Measurements from ENCODE around the gene HLA-C. TPM values are rescaled to one million over a fixed set of nuclear protein-coding genes. Genes with fewer than 3 reads are reported as not detected.
A peak's percentile ranks its signal among the peaks of the same experiment; 100 is the strongest.
"Not testable (repeated sequence)": the region's sequence is repeated elsewhere in the genome, so short reads cannot be mapped to it uniquely, and the experiment has no call there.

HLA-C gene
- total RNA-seq: 100 to 1,000 TPM; 235 to 362 TPM
- long read RNA-seq, transcript HLA-C-201 (8 exons, 1,536 nt): major isoform, 511 of 603 reads
- long read RNA-seq, transcript HLA-C-208 (6 exons, 1,880 nt): minor isoform, 14 of 603 reads
- long read RNA-seq, partial matches to known transcripts: 44 of 603 reads
- long read RNA-seq, other reads (novel, unspliced or antisense): 34 of 603 reads

DNA sequence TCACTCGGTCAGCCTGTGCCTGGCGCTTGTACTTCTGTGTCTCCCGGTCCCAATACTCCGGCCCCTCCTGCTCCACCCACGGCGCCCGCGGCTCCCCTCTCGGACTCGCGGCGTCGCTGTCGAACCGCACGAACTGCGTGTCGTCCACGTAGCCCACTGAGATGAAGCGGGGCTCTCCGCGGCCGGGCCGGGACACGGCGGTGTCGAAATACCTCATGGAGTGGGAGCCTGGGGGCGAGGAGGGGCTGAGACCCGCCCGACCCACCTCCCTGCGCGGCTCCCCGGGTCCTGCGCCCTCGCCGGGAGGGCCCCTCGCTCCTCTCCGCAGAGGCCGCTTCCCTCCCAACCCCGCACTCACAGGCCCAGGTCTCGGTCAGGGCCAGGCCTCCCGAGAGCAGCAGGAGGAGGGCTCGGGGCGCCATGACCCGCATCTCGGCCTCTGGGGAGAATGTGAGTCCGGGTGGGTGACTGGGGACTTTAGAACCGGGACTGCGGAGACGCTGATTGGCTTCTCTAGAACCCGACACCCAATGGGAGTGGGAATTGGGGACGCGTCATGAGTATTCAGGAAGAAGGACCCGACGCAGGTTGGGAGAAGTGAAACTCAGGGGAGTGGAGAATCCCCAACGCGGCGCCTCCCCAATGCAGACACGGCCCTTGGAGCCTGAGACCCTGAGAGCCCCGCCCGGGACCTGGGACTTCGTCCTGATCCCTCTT is at the start of gene HLA-C:
HLA-C (minus strand) TSS at position 452 of the 717 bp plus-strand sequence; CDS start at position 431, 21 bp downstream.
- intact Hi-C loops (cut with DNase I): loop anchor here in 1 of 2 donors (2.0 kb wide), 1 partner anchor 75 kb away; no protein-coding TSS in a partner anchor
- peak; percentile 93 for DNase-seq
- peak; percentile 97 to 98 for ATAC-seq

GRCh38 chr6:31321005-31321707 is 49.3 kb upstream of the HLA-C start:
- ATAC-seq (no peak), DNase-seq (no peak)
- intact Hi-C loops (cut with DNase I): no loop called here

GRCh38 chr6:31317036-31317435 is 45.1 kb upstream of the HLA-C start:
- ATAC-seq (no peak), DNase-seq (no peak)
- intact Hi-C loops (cut with DNase I): no loop called here

- intact Hi-C loops (cut with DNase I): no loop called here
- no peak for DNase-seq
These were observed 37.7 kb upstream of the HLA-C start for GRCh38 chr6:31309641-31310040.

GRCh38 chr6:31308845-31309175 is 36.9 kb upstream of the HLA-C start:
- ATAC-seq (no peak), DNase-seq (no peak)
- intact Hi-C loops (cut with DNase I): no loop called here

More at GRCh38 chr6:31309641-31310040, 37.7 kb upstream of the HLA-C start:
- ATAC-seq: no peak

GRCh38 chr6:31308050-31308844 is 36.4 kb upstream of the HLA-C start:
- intact Hi-C loops (cut with DNase I): no loop called here
- ATAC-seq (peak; percentile 63 to 83), DNase-seq (peak; percentile 32)

DNA sequence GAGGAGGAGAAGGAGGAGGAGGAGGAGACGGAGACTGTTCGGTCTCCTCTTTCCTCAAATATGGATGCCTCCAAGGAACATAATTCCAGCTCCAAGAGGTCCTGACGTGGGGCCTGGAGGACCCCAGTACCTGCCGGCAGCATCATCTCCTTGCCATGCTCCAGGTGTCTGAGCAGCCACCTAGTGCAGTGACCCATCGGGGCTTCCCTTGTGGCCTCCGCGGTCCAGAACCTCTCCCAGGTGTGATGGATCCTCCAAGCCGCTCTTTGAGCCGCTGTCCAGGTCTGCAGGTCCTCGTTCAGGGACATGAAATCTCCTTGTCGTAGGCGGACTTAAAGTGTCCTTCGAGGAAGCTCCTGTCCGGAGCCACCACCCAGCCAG is 35.8 kb upstream of the HLA-C start:
- intact Hi-C loops (cut with DNase I): no loop called here
- DNase-seq (no peak), ATAC-seq (no peak)

DNA sequence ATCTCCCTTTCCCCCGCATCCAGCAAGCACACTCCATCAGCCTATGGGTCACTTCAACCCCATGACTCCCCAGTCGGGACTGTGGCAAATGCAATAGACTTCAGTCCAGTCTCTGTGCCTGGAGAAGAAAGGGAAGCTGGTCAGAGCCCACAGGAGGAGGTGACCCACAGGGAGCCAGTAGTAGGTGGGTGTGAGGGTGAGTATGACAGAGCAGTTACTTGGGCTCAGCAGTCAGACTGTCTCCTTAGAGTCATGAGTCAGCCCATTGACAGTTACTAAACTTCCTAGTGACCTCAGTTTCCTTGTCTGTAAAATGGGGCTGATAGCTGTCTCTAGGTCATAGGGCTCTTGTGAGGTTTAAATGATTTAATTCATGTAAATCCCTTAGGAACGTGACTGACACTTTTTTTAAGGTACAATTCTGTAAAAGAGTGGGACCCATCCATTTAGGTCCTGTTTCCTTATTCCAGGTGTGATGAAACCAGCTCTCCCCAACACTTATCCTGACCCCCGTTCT is 33.9 kb upstream of the HLA-C start:
- DNase-seq: no peak
- ATAC-seq: no peak
- intact Hi-C loops (cut with DNase I): no loop called here

DNA sequence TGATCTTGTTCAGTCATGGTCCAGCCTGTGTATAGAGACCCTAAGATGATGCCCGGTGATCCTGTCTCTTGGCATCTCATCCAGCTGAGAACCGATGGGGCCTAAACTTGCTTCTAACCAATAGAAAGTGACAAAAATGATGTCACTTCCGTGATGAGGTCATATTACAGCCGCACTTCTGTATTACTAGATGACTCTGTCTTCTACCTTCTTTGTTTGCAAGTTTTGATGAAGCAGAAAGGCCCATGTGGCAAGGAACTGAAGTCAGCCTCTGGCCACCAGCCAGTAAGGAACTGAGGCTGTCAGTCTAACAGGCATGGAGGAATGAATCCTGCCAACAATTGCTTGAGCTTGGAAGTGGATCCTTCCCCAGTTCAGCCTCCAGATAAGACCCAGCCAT is 32.8 kb upstream of the HLA-C start:
- peak; percentile 34 for DNase-seq
- intact Hi-C loops (cut with DNase I): no loop called here
- no peak for ATAC-seq

DNA sequence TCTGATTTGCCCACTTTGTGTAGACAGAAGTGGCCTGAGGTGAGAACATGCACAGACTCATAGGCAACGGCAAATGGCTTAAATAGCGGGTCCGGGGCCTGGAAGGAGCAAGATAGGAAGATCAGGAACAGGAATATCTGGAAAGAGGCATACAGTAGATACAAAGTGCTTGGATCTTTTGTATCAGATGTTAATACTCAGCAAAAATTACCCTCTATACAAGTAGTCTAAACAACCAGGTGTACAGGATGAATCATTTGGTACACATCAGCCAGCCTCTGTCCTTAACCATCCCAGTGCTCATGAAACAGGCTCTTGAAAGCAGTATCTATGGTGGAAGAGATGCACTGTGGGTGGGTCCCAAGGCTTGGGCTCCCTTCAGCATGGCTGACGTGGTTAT is 28.9 kb upstream of the HLA-C start:
- DNase-seq: no peak
- no peak for ATAC-seq
- intact Hi-C loops (cut with DNase I): no loop called here

DNA sequence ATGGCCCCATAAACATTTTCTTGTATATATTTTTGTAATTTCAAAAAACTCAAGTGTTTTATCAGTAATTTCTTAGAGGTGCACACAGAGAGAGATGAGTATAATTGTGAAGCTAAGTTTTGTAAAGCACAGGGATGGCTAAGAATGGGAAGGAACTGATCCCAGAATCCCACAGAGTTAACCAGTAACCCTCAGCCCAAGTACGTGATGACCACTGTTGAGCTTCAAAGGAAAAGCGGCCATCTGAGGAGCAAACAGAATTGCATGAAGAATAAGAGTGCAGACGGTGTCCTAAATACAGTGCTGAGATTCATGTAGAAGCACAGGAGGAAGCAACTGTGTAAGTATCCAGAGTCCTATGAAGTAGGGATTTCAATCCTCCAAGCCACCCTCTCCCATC is 28.1 kb upstream of the HLA-C start:
- ATAC-seq: no peak
- no peak for DNase-seq
- intact Hi-C loops (cut with DNase I): no loop called here

DNA sequence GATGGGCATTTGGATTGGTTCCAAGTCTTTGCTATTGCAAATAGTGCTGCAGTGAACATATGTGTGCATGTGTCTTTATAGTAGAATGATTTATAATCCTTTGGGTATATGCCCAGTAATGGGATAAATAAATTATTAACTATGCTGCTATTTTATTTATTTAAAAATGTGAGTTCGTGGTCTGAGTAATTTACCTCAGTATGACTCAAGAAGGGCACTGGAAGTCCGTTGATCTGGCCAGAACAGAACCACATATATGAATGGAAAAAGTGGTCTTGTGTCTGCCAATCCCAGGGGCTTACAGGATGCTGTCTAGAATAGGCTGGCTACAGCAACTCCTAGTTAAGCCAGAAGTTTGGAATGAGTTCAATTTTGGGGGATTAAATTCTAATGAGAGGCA is 27.6 kb upstream of the HLA-C start:
- DNase-seq: no peak
- no peak for ATAC-seq
- intact Hi-C loops (cut with DNase I): no loop called here

GRCh38 chr6:31294056-31294455 is 22.2 kb upstream of the HLA-C start:
- intact Hi-C loops (cut with DNase I): no loop called here
- DNase-seq (no peak), ATAC-seq (no peak)

DNA sequence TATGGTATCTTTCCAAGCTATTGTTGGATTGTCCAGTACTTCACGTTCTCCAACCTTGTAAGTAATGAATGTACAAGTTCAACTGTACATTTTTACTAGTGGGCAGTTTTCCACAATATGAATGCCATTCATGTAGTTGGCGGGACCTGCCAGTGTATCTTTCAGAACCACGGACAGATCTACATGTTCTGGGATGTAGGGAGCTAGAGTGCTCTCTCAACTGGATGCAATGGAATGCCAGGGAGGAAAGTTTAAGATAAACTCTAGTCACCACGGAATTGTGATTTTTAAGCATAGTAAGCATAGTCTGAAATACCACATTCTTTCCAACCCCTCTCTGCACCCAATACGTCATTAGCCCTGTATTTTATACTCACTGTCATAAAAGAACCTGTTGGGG is 21.5 kb upstream of the HLA-C start:
- ATAC-seq: no peak
- DNase-seq: no peak
- intact Hi-C loops (cut with DNase I): no loop called here

GRCh38 chr6:31289788-31290187 is 17.9 kb upstream of the HLA-C start:
- no peak for ATAC-seq
- intact Hi-C loops (cut with DNase I): no loop called here
- DNase-seq: no peak

DNA sequence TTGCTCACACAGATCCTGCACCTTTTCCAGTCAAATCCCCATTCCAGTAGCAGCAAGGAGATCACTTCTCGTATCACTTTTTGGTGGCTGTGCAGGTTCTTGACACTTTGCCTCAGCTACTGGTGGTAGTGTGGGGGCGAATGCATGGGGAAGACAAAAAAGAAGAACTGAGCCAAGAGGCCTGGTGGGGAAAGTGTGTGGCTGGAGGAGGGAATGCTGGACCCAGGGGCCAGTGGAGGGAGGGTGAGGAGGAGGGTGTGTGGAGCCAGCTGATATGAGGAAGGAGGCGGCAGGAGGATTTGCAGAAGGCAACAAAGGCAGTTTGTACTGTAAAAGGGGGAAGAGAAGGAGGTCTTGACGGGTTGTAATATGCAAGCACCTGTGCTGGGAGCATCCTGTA is 15.7 kb upstream of the HLA-C start:
- no peak for DNase-seq
- intact Hi-C loops (cut with DNase I): no loop called here
- no peak for ATAC-seq

DNA sequence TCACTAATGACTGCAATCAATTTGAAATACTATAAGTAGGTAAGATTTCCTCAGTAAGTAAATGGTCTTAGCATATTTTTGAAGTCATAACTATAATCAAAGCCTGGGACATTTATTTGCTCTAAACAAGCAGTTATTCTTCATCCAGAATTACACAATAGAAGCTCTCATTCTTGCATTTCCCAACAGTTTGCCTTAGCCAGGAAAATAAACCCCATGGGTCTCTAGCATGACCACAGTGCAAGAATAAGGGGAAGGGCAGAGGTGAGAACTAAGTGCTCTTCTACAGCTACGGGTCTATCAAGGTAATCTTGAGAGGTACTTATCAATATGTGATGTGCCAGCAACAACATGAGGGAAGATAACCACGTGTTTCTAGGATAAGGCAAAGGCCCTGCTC is 14.1 kb upstream of the HLA-C start:
- DNase-seq (no peak), ATAC-seq (peak in 1 of 2 donors; percentile 73)
- intact Hi-C loops (cut with DNase I): no loop called here

DNA sequence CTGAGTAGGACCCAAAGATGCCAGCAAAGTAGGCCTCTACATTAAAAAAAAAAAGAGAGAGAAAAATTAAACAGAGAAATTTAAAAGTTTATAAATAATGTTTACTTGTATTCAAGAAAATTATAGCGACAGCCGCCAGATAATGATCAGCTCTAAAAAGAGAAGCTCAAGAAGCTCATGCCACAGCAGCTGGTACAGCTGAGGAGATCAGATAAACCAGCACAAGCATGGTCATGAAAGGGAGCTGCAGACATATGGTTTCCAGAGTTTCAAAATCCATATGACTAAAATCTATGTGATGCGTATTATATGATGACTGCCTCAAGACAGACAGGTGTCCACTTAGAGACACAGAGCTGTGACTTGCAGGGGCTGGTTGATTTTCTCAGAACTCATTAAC is 13.6 kb upstream of the HLA-C start:
- DNase-seq (no peak), ATAC-seq (no peak)
- intact Hi-C loops (cut with DNase I): no loop called here

- ATAC-seq, DNase-seq: not testable (repeated sequence)
- intact Hi-C loops (cut with DNase I): loop anchor here in 1 of 2 donors (5.0 kb wide), 1 partner anchor 73 kb away; no protein-coding TSS in a partner anchor
These were observed 7.8 kb upstream of the HLA-C start for GRCh38 chr6:31279647-31280046.

Data from left cardiac atrium (tissue), 4 donors.